Left hindlimb (tissue), 1 donor: ENCODE data around the gene ZCWPW1.
"Not testable (repeated sequence)": the region's sequence is repeated elsewhere in the genome, so short reads cannot be mapped to it uniquely, and the experiment has no call there.

Experiments
- DNase-seq: peaks from one replicate; pipeline ENCODE4 v3.0.0-alpha.2; 2018

The ZCWPW1 gene

DNA sequence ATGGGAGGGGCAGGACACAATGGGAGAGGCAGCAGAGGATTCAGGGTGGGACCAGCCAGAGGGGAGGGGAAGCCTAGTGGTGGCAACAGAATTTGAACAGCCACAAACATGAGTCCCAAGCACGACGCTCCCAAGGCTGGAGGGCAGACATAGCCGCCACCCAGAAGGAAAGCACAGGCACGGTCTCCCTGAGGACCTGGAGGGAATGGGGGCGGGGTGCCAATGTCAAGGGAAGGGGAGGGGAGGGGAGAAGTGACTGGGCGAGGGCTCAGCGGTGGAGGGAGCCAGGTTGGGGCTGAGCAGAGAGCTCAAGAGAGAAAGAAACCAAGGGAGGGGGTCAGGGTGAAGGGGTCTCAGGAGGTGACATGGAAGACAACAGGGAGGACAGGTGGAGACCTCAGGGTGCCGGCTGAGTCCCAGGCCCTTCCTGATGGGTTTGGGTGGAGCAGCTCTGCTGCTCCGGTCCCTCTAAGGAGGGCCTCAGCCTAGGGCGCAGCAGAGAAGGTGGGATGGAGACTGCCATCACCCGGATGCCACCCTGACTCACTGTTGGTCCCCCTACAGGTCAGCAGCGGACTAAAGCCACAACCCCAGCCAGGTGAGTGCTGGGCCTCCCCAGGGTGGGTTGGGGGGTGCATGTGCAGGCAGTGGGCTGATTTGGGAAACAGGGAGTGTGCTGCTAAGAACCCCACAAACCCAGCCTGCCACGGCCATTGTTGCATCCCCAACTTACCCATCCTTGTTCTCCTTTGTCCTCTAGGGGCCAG, 31.0 kb downstream of the ZCWPW1 start:
- no peak for DNase-seq

- DNase-seq = no peak
Measured at GRCh38 chr7:100396421-100396982, 32.0 kb downstream of the ZCWPW1 start.

GRCh38 chr7:100394077-100394476, 34.4 kb downstream of the ZCWPW1 start:
- DNase-seq = no peak

DNA sequence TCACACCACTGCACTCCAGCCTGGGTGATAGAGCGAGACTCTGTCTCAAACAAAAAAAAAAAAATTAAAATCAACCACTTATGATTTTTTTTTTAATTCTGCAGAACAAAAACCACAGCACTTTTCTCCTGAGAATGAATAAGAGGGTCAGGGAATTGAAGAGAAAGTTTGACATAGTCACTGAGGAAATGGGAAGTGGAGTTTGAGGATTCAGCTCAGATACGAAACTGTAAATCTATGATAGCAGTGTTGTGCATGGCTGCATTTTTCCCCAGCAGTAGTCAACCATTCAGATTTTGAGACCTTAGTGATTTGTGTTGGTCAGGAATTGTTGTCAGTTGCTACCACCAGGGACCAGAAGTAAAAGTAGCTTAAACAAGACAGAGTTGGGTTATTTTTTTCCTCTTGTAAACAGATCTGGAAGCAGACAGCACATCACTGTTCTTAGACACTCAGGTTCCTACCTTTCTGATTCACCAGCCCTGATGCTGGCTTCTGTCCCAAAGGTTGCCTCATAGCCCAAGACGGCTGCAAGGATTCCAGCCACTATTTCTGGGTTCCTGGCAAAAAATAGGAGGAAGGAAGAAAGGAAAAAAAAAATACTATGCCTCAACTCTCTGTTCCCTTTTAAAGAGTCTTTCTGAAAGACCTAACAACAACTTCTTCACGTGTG, 35.1 kb downstream of the ZCWPW1 start:
- DNase-seq = no peak

- no peak for DNase-seq
Measured at GRCh38 chr7:100390286-100391009, 38.1 kb downstream of the ZCWPW1 start.

- no peak for DNase-seq
Measured at GRCh38 chr7:100389437-100390088, 38.9 kb downstream of the ZCWPW1 start.

DNA sequence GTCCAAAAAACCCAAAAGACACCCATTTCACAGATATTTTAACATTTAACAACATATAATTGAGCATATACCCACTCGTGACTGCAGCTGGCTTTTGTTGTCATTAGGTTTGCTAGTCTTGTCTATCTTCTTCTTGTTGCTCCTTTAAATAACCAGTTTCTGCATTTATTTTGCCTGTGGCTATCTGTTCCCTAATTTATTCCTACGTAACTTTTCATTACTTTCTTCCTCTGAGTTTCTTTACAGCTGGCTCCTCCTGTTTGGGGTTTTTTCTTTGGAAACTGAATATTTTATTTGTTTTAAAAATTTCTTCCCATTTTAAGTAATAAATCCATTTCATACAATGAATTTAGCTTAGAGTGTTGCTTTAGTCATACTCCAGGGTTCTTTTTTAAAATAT, 40.8 kb downstream of the ZCWPW1 start:
- DNase-seq = no peak

DNA sequence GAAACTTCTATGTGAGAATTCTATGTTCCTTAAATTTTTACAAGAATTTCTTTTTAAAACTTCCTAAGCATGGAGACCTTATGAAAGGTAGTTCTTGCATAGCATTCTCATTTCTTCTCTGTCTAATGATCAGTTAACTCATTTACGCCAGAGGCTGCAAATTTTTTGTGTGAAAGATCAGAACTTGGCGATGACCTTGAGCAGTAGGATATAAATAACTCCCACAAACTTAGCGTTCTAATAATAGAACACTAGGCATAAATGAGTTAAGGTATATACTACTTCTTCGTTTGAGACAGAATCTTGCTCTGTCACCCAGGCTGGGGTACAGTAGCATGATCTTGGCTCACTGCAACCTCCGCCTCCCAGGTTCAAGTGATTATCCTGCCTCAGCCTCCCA, 41.6 kb downstream of the ZCWPW1 start:
- no peak for DNase-seq

- DNase-seq = no peak
Measured at GRCh38 chr7:100384628-100385294, 43.7 kb downstream of the ZCWPW1 start.

DNA sequence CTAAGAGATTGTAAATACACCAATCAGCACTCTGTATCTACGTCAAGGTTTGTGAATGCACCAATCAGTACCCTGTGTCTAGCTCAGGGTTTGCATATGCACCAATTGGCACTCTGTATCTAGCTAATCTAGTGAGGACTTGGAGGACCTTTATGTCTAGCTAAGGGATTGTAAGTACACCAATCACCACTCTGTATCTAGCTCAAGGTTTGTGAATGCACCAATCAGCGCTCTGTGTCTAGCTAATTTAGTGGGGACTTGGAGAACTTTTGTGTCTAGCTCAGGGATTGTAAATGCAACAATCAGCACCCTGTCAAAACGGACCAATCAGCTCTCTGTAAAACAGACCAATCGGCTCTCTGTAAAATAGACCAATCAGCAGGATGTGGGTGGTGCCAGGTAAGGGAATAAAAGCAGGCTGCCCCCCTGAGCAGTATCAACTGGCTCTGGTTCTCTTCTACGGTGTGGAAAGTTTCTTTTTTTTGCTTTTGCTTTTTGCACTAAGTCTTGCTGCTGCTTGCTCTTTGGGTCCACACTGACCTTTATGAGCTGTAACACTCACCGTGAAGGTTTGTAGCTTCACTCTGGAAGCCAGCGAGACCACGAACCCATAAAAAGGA, 46.2 kb downstream of the ZCWPW1 start:
- not testable (repeated sequence) for DNase-seq

DNA sequence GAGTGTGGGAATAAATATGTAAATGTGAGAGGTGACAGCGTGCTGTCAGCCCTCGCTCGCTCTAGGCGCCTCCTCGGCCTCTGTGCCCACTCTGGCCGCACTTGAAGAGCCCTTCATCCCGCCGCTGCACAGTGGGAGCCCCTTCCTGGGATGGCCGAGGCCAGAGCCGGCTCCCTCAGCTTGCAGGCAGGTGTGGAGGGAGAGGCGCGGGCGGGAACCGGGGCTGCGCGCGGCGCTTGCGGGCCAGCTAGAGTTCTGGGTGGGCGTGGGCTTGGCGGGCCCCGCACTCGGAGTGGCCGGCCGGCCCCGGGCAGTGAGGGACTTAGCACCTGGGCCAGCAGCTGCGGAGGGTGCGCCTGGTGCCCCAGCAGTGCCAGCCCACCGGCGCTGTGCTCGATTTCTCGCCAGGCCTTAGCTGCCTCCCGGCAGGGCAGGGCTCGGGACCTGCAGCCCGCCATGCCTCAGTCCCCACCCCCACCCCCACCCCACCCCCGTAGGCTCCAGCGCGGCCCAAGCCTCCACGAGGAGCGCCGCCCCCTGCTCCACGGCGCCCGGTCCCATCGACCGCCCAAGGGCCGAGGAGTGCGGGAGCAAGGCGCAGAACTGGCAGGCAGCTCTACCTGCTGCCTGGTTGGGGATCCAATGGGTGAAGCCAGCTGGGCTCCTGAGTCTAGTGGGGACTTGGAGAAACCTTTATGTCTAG, 46.8 kb downstream of the ZCWPW1 start:
- not testable (repeated sequence) for DNase-seq

DNA sequence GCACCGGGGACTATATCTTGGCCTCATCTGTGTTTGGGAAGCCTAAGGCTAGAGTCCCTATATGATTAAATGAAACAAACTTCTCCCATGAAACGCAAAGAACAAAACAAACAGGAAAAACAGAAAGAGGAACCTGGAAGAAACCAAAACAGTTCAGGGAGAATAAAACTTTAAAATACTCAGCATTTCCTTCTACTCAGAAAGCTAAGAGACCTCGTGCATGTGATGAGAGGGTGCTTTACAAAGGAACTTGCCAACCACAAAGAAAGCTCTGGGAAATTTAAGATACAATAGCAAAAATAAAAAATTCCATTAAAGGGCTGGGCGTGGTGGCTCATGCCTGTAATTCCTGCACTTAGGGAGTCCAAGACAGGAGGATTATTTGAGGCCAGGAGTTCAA, 48.3 kb downstream of the ZCWPW1 start:
- DNase-seq = no peak

GRCh38 chr7:100378114-100378755, 50.3 kb downstream of the ZCWPW1 start:
- DNase-seq = no peak

- no peak for DNase-seq
Measured at GRCh38 chr7:100376066-100376465, 52.4 kb downstream of the ZCWPW1 start.

GRCh38 chr7:100374601-100375000, 53.9 kb downstream of the ZCWPW1 start:
- DNase-seq = no peak

DNA sequence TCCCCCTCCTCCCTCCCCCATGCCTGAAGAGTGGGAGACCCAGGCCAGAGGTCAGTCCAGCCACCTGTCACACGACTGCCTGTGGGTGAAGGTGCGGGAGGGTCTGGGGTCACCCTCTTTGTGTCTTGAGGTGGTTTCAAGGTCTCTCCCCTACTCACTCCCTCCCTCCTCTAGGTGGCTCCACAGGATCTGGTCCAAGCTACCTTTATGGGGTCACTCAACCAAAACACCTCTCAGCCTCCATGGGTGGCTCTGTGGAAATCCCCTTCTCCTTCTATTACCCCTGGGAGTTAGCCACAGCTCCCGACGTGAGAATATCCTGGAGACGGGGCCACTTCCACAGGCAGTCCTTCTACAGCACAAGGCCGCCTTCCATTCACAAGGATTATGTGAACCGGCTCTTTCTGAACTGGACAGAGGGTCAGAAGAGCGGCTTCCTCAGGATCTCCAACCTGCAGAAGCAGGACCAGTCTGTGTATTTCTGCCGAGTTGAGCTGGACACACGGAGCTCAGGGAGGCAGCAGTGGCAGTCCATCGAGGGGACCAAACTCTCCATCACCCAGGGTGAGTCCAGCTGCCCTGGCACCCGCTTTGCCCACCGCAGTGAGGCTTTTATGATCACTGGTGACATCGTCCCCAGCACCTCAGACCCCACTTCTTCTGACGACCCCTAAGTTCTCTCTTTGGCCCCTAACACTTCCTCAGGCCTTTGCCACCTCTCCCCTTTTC, 54.5 kb downstream of the ZCWPW1 start:
- DNase-seq = not testable (repeated sequence)

DNA sequence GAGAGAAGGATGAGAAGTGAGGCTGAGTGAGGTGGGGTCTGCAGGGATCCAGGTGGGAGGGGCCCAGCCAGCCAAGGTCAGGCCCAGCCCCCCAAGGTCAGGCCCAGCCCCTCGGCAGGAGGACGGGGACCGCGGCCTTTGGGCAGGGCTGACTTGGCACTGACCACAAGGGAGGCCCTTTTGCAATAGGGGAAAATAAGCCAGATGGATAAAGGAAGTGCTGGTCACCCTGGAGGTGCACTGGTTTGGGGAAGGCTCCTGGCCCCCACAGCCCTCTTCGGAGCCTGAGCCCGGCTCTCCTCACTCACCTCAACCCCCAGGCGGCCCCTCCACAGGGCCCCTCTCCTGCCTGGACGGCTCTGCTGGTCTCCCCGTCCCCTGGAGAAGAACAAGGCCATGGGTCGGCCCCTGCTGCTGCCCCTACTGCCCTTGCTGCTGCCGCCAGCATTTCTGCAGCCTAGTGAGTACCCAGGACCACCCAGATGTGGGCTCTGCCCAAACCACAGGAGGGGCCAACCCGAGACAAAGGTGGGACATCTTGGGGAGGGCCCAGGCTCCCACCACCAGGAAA, 55.2 kb downstream of the ZCWPW1 start, which contains the start of gene PILRA:
Gene PILRA (plus strand): TSS at position 227 of the 571 bp plus-strand sequence. CDS start 170 bp downstream, at position 397.
- no peak for DNase-seq

DNA sequence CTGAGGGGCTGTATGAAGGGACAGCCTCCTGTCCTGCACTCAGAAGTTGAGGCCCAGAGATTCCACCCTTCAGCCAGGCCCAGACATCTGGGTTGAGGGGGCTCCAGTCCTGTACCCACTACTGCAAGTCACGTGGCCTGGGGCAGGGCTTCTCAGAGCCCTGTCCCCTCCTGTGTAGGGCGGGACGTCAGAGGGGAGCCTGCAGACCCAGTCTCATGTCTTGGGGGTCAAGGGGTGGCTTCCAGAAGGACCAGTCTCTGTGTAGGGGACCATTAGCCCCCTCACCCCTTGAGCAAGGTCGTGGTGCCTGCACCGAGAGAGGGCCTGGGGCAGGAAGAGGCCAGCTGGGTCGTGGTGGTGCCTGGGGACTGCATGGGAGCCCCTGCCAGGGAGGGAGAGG, 55.8 kb downstream of the ZCWPW1 start:
- no peak for DNase-seq

GRCh38 chr7:100372256-100372655, 56.2 kb downstream of the ZCWPW1 start:
- no peak for DNase-seq
